Measurements from ENCODE around the gene SLC25A48.

The SLC25A48 gene

DNA sequence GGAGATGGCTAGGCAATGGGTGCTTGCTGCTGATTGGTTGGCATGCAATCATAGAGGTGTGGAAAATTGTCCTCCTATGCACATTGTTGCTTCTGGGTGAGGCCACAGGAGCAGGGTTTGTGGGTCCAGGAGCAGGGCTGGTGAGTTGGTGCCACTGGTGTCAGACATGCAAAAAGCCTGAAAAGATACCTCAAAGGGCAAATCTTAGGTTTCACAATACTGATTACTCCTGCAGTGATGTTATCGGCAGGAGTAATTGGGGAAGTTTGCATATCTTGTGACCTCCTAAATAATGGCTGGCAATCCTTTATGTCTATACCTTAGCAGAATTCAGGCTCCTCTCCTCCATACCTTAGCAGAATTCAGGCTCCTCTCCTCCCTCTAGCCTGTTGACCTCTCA, 25.2 kb downstream of the SLC25A48 start:
- no peak for DNase-seq

DNA sequence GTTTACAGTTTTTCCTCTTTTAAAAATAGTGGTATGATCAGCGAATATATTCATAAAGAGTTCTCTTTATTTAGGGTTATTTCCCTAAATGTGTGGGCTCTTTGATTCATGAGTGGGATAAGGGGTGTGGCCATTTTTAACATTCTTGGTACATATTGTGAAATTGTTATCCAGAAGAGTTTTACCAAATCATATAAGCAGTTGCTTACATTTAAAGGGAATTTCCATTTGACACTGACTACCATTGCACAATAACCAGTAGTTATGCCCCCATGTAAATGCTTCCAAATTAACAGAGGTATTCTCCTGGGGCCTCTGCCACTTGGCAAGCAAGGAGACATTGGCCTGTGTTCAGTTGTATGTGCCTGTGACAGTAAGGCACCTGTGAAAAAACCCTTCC, 27.2 kb downstream of the SLC25A48 start:
- no peak for DNase-seq

DNA sequence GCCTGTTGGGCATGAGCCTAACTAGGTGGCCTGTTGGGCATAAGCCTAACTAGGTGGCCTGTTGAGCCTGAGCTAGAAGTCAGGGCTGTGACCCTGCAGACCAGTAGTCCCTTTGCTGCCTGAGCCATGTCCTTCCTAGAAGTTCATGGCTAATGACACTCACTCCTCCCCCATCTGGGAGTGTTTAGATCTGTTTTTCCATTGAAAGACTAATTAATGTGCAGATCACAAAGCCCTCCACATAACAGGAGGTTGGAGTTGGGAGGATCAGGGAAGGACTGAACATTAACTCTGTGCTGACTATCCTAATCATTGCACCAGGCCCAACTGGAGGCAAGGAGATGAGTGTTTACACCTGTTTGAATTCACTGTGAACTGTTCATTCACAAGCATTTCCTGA, 27.6 kb downstream of the SLC25A48 start:
- no peak for DNase-seq

DNA sequence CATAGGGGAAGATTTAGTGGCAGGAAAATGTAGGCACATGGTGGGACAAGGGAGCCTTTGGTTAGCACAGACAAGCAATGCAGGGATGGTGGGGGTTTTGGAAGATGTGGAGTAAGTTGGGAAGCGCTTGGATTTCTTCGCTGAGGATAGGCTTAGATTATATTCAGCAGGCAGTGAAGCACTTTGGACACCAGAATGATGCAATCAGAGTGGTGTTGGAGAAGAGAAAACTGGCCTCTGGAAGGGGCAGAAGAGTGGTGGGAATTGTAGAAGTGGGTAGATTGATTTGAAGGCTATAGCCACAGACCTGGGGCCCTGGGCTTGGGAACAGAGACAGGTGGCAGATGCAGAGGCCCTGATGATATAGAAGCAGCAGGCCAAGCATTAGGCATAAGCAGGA, 28.3 kb downstream of the SLC25A48 start:
- no peak for DNase-seq

DNA sequence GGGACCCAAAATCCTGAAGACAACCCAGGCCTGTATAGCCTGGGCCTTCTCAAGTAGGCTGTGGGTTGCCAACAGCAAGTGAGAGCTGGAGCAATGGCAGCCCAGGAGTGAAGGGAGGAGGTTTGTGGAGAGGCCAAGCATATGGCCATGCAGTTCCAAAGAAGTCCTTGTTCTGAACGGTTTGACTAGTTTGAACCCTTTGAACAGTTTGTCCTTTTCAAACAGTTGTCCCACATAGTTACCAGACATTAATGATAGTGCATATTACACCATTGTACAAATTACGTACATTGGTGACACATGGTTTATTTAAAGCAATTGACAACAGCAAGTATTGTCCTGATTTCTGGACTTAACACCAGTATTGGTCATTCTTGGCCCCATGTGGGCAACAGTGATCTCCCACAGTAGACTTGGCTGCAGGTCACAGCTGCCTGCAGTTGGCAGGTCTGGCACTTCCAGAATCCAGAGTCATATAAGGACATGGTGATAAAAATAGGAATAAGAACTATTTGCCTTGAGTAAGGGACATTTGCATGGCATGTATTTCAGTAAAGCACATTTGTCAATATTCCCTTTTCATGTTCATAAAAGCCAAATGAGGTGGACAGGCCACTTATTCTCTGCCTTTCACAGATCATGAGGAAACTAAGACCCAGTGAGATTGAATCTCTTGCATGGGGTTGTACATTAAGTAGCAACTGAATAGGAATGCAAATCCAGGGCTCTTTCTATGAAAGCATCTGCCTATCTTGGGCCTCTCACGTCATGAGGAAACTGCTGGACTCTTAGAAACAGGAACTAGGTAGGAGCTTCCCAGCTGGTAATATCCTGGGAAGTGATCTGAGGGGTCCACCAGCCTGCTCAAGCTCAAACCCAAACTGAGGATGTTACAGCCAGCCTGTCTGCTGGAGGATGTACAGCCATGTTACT, 30.3 kb downstream of the SLC25A48 start:
- no peak for DNase-seq

DNA sequence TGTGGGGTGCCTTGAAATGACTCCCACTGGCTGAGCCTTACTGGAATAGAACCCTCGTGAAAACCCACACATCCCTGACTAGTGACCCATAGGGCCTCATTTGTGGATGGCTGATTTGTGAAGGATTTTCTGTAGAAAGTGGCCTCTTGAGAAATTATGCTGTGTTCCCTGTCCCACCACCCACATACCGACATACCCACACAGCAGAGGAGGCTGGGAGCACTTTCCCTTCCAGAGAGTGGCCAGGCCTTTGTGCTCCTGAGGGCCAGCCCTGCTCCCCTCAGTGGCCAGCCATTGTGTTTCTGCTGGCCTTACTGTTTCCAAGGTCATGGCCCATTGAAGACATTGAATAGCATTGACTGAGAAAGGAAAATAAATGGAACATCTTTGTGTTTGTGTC, 31.6 kb downstream of the SLC25A48 start:
- DNase-seq, result no peak

DNA sequence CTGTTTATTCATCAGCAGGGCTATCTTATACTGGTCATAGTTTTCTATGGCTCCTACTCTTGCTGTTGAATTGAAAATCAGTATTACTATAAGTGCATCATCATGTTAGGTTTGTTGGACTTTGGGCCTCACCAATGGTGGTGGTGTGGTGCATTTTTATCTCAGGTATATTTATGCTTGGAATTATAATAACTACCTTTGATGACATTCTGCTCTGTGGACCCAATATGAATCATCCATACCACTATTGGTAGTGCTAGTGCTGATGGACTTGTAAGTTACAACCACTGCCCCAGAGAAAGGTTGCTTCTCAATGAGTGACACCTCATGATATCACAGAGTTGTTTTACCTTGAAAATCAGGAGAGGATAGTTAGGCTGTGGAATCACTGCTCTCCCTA, 33.1 kb downstream of the SLC25A48 start:
- DNase-seq, result no peak

DNA sequence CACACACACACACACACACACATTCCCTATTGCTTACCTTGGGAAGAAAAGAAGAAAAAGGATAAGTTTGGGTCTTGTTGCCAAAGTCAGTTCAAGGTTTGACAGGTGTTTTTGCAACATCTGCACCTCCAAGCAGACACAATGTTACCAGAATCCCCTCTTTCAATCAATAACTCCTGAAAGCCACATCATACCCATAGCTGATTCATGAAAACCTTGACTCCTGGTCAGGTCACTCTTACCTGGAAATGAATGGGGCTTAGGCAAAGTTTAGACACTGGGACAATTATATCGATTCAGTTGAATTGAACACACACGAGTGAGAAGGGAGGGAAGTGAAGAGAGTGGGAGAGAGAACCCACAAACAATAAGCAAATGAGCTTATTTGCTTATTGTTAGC, 34.2 kb downstream of the SLC25A48 start:
- no peak for DNase-seq

DNA sequence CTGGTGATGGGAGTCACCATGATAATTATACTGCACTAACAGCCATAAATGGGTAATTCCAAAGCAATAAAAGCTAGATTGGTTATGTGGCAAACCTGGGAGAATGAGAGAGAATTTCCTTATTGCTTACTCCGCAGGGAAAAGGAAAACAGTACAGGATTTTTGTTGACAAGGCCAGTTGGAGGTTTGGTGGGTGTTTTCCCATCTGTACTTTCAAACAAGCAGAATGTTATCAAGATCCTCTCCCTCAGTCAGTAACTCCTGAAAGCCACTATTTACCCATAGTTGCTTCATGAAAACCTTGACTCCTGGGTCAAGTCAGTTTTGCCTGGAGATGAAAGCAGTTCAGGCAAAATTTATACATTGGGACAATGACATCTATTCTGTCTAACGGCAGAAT, 34.8 kb downstream of the SLC25A48 start:
- no peak for DNase-seq

DNA sequence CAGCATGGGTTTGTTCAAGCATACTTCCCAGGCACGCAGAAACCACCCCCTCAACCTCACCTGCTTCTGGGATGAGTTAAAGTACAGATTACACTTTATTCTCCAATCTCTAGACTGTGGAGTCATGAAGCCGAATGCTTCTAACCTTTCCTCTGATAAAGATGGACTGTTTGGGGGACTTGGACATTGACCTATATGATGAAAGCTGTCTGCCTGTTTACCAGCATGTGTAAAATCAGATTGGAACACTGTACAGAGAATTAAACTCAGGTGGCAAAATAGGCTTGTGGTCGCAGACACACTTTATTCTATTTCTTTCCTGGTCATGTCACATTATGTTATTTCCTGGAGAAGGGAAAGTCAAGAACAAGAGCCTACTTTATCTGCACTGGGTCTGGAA, 35.5 kb downstream of the SLC25A48 start:
- DNase-seq, result no peak

DNA sequence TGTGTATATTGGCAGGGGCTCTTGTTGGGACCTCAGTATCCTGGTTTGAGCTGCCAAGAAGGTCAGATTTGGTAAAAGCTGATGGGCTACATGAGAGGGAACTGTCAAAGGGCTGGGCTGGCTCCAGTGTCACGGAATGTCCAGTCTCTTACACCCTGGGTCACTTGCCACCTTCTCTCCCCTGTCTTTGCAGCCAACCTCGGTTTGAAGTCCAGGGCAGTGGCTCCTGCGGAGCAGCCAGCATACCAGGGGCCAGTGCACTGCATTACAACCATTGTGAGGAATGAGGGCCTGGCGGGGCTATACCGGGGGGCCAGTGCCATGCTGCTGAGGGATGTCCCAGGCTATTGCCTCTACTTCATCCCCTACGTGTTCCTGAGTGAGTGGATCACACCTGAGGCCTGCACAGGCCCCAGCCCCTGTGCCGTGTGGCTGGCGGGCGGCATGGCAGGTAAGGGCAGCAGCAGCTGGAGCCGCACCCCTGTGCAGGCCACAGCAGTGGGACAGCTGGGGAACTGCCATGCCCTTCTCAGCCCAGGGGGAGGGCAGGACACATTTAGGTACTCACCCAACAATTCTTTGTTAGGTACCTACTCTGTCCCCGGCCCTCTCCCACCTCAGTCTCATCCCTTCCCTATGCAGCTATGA, 36.9 kb downstream of the SLC25A48 start:
- DNase-seq, result no peak

DNA sequence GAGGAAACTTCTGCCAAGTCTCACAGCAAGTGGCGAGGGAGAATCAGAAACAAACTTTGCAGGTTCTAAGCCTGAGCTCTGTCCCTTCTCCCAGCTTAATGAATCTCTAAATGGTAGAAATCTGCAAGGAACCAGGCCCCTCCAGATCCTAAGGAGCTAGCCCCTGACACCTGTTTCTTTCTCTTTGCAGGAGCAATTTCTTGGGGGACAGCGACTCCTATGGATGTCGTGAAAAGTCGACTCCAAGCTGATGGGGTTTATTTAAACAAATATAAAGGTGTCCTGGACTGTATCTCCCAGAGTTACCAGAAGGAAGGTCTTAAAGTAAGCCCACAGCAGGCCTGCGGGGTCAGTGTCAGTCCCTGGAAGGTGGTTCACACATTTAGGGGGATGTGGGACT, 39.4 kb downstream of the SLC25A48 start:
- DNase-seq, result no peak

DNA sequence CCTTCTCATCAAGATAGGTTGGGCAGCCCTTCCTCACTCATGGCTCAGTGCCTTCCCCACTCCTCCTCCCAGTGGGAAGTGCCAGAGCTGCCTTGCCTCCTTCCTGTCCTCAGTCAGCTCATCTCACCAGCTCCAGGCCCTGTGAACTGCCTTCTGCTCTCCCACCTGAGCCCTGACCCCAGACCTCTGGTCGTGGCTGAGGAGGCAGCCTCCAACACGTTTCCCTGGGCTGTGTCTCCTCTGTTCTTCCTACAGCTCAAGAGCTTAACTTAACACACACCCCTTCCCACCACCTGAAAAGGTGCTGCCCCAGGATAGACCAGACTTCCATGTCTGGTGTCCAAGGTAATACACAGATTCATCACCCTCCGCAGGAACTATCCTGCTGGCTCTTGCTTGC, 40.0 kb downstream of the SLC25A48 start:
- no peak for DNase-seq

DNA sequence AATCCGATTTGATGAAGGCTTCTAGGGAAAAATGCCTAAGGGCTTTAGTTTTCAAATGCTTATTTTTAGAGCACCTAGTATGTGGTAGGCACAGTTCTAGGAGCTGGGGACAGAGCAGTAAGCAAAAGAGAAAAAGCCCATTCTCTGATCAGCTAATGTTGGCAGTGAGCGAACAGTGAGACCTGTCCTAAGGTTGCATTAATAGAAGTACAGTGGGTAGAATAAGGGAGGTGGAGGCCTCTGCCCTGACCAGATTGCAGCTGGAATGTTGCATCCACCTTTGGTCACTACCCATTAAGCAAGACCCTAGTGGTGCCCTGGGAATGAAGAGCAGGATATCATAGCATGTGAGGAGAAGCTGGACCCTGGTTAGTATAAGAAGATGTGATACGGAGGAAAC, 41.1 kb downstream of the SLC25A48 start:
- no peak for DNase-seq

DNA sequence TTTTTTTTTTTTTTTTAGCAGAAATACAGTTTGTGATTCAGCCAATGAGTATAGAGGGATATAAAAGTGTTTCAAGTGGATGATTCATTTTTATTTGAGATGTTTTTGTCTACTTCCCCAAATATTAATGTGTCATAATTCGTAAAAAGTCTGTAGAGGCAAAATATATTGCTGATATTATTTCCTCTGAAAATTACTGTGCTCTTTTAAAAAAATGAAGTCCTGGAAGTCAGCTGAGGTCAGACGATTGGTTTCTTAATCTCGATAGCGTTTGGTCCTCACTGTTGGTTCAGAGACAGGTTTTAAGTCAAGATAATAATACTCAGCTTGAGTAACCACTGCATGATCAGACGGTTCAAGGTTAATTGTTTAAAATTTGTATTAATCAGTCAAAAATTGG, 41.7 kb downstream of the SLC25A48 start:
- no peak for DNase-seq

DNA sequence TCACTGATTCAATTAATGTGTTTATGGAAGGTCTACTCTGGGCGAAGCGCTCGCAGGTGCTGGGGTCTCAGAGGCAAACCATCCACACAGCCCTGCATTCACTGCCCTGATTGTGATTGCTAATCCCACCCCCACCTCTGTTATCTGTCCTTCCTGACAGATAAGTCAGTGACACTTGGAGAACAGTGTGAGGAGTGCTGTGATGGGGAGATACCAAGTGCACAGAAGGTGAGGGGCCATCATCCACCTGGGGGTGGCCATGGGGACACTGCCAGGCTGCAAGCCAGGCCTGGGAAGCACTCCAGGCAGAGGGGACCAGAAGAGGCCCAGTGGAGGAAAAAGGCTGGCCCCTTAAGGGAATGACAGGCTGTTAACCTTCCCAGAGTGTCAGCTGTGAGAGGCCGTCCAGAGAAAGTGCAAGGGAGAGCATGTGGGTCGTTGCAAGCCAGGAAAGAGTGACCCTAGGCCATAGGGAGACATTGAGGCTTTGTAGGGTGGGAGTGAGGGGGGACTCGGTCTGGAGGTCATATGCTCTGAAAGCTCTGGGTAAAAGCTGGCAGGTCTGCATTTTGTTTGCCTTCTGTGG, 43.2 kb downstream of the SLC25A48 start:
- no peak for DNase-seq

DNA sequence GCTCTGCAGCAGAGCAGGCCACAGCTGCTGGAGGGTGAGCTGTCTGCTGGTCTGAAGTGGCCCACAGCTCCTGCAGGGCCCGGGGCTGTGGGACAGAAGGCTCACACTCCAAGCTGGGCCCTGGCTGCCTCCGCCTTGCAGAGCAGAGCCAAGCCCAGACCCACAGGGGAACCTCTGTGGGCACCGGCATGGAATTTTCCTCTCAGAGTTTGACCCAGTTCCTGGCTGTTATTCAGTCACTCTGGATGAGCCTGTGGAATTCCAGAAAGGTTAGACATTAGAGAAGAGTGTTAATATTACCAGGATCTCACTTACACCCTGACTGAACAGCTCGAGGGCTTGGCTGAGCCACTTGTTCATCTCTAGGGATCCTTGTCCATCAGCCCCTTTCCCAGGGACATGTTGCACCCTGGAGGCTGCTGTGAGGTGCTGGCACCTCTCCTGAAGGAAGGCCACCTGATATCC, 43.7 kb downstream of the SLC25A48 start:
- no peak for DNase-seq

DNA sequence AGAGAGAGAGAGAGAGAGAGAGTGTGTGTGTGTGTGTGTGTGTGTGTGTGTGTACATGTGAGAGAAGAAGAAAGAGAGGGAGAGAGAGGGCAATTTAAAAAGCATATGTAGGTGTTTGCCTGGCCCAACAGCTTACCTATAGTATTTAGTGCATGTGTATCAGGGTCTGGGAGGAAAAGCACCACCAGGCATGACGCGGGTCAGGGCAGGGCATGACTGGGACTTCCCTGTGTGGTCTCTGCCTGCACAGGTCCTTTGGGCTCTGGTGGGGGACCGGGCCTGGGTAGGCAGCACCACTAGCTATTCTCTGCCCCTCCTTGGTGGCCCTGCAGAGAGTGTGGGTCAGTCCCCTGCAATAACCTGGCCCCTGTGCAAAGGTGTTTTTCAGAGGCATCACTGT, 45.1 kb downstream of the SLC25A48 start:
- no peak for DNase-seq

DNA sequence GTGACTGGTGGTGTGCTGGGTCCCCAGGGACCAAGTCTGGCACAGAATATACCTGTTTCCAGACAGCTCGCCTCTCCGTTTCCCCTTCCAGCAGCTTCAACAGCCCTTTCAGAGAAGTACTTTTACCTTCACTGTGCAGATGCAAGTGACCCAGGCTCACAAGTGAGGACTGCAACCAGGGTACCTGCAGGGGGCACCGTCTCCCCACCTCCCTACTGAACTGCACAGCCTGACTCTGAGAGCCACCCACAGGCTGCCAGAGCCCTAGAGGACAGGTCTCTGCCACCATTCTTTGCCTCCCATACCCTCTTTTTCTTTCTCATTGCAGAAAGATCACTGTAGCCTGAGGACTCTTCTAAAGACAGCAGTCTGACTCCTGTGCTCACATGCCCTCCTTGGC, 45.8 kb downstream of the SLC25A48 start:
- DNase-seq, result no peak

DNA sequence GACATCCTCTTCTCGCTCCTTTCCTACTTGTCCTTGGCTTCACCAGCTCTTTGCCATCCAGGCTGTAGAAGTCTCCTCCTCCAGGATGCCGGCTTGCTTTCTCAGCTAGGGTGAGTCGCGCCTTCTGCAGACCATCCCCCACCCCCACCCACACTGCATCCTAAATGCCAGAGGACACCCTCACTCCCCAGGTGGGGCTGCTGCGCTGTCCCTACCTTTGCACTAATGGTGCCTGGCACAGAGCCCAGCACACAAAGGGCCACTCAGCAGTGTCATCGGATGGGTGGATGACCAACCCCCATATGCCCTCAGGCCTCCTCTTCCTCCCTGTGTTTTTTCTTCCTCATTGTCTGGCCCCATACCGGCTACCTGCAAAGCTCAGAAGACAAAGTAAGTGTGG, 46.3 kb downstream of the SLC25A48 start:
- no peak for DNase-seq

DNA sequence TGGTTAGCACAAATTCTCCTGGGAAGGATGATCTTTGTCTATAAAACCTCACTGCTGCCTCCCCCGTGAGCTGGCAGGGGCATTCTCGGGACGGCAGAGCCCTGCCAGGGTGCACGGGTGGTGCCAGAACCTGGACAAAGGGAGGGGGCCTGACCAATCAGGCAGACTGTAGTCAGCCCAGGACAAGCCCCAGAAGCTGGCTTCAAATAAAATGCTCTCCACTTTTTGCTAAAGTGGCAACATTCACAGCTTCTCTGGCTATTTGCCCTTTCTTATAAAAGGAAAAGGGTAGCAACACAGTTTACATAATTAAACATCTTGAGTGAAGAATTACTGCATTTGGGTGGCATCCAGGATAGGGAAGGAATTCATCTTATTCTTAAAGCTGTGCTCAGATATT, 46.8 kb downstream of the SLC25A48 start:
- DNase-seq, result no peak

DNA sequence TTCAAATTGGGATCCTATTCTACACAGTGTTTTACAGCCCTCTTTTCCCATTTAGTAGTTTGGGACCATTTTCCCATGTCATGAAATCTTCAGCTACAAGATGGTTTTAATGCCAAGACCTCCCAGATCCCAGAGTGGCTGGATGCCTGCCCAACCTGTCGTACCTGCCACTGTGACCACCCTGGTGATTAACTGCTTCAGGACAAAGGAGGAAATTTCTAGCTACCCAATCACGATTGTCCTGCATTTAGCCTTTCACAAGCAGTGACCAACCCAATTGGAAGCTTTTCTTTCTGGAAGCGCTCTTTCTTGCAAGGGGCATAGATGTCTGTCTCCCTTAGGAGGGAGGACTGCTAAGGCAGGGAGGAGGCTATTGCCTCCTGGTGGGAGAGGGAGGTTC, 47.4 kb downstream of the SLC25A48 start:
- no peak for DNase-seq

DNA sequence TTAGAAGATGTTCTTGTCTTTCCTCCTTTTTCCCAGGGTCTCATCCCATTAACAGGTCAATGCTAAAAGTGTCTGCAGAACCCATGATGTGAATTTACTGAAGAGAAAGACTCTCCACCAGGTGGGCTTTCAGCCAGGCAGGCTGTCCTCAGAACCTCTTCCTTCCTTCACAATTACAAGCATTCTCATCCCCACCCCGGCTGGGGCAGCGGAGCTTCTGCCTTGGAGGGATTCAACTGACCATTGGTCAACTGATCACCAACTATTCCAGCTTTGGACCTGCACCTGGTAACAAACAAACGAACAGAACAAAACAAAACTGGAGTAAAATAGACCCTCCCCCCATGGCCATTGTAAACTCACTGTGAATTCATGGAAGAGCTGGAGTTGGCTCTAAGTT, 48.6 kb downstream of the SLC25A48 start:
- no peak for DNase-seq

DNA sequence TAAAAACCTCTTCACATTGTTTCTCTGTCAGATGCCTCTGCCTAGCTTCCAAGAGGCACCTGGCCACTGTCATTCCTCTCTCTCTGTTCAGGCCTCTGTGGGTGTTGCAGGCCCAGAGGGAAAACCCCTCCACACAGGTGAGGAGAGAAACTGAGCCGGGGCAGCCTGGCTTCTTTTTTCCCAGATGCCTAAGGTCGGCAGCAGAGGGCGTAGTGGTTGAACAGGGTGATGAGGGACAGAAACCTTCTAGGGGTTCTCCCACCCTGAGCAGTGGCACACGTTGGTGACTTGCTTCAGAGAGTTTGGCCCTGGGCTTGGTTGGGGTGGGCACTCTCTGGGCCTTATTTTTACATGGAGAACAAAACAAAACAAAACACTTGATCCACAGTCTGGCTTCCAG, 49.0 kb downstream of the SLC25A48 start:
- no peak for DNase-seq
